Activated CD8-positive, alpha-beta memory T cell treated with anti-CD3 and anti-CD28 coated beads, Interleukin-2, amount 50 U/mL, for 48 hours (primary cell): Measurements from ENCODE around the gene TMCC1.
"Not testable (repeated sequence)": the region's sequence is repeated elsewhere in the genome, so short reads cannot be mapped to it uniquely, and the experiment has no call there.

Source experiments
- DNase-seq: peaks from one replicate; pipeline ENCODE4 v3.0.0-alpha.2; 2020

Gene TMCC1

GRCh38 chr3:129715854-129716253 lies 177.7 kb downstream of the TMCC1 start:
- no peak for DNase-seq

DNA sequence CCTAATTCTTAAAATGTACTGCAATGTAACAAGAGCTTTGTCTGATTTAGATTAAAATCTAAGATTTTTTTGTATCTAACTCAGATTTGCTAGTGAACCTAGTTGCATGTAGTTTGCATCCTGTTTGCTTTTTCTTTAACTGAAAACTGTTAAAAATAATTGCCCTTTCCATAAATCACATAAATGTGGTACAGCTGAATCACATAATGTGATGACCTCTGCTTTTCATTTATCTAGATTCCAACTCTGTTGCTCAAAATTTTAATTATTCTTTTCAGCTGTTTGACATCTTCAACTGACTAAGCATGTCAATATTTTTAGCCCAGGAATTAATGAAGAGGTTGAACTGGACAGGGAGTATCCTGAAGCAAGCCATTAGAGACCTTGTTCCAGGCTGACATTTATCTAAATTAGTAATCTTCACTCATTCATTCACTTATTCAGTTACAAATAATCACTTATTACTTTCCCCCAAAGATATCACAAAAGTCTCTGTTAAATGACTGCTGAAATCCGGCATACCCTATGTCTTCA lies 185.1 kb downstream of the TMCC1 start:
- no peak for DNase-seq

- no peak for DNase-seq
These were observed 188.2 kb downstream of the TMCC1 start for GRCh38 chr3:129705274-129705673.

DNA sequence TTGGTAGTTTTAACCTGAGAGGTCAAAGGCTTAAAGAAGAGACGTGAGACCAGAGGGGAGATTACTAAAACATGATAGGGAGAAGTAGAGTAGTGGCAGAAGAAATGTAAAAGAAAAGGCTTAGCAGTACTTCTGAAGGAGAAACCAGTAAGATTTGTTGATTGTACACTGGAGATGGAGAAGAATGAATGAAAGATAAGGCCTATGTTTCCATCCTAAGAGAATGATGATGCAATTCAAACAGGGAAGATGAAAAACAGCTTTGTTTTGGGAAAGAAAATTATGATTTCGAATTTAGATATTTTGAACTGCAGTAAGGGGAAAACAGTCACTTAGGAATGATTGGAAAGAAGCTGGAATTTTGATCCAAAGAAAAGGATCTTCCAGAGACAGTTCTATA lies 189.6 kb downstream of the TMCC1 start:
- DNase-seq, result no peak

GRCh38 chr3:129702934-129703712 lies 190.4 kb downstream of the TMCC1 start:
- no peak for DNase-seq

DNA sequence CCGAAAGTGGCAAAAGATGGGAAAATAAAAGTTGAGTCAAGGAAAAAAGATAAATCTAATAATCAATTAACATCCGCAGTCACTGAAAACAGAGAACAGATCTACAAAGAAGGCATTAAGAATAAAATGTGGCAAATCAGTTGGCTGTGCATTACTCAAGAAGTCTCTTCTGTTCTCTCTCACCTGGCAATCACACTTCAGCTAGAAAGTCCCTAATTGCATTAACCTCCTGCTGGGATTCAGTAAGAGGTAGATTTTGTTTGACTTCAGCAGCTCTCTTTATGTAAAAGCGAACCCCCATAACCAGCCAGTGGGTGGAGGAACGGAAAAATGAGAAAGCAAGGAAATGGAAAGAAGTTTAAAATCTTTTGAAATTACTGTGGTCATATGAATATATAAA lies 192.3 kb downstream of the TMCC1 start:
- no peak for DNase-seq

DNA sequence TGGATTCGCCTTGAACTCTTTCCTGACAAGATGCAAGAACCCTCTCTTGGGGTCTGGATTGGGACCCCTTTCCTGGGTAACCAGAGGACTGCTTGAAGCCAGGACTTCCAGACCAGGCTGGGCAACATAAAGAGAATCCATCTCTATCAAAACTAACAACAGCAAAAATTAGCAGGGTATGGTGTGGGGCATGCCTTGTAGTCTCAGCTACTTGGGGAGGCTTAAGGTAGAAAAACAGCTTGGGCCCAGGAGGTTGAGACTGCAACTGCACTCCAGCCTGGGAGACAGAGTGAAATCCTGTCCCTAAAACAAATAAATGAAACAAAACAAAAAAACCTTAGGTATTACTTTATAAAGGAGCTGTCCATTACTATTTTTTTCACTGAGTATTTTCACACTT lies 193.9 kb downstream of the TMCC1 start:
- no peak for DNase-seq

DNA sequence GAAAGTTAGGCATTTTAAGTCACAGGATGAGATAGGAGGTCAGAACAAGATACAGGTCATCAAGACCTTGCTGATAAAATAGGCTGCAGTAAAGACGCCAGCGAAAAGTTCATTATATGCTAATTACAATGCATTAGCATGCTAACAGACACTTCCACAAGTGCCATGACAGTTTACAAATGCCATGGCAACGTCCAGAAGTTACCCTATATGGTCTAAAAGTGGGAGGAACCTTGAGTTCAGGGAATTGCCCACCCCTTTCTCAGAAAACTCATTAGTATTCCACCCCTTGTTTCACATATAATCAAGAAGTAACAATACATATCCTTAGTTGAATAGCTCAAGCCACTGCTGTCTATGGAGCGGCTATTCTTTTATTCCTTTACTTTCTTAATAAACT lies 194.3 kb downstream of the TMCC1 start:
- no peak for DNase-seq

DNA sequence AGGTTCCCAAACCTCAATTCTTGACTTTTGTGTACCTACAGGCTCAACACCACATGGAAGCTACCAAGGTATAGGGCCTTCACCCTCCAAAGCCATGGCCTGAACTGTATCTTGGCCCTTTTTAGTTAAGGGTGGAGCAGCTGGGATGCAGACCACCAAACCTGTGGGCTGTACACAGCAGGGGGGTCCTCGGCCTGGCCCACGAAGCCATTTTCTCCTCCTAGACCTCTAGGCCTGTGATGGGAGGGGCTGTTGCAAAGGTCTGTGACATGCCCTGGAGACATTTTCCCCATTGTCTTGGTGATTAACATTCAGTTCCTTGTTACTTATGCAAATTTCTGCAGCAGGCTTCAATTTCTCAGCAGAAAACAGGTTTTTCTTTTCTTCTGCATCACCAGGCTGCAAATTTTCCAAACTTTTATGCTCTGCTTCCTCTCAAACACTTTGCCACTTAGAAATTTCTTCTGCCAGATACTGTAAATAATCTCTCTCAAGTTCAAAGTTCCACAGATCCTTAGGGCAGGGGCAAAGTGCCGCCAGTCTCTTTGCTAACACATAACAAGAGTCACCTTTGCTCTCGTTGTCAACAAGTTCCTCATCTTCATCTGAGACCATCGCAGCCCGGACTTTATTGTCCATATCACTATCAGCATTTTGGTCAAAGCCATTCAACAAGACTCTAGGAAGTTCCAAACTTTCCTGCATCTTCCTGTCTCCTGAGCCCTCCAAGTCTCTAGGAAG lies 196.1 kb downstream of the TMCC1 start:
- DNase-seq, result no peak

GRCh38 chr3:129696430-129696829 lies 197.1 kb downstream of the TMCC1 start:
- not testable (repeated sequence) for DNase-seq

GRCh38 chr3:129695230-129695629 lies 198.3 kb downstream of the TMCC1 start:
- no peak for DNase-seq

GRCh38 chr3:129694228-129694627 lies 199.3 kb downstream of the TMCC1 start:
- DNase-seq, result no peak

- no peak for DNase-seq
These were observed 200.8 kb downstream of the TMCC1 start for GRCh38 chr3:129692743-129693142.

DNA sequence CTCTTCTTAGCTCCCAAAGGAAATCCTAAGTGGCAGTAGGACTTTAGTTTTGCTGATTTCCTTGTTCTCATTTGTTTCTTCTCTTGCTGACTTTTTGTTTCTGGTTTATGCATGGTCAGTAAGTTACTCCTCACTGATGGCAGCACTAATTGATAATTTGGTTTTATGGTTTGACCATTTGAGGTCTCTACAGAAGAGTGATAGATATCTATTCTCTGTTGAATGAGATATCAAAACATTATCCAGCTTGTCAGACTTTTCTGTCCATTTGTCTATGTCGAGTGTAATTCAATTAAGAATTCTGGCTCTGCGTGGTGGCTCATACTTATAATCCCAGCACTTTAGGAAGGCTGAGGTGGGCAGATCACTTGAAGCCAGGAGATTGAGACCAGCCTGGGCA lies 202.5 kb downstream of the TMCC1 start:
- no peak for DNase-seq

DNA sequence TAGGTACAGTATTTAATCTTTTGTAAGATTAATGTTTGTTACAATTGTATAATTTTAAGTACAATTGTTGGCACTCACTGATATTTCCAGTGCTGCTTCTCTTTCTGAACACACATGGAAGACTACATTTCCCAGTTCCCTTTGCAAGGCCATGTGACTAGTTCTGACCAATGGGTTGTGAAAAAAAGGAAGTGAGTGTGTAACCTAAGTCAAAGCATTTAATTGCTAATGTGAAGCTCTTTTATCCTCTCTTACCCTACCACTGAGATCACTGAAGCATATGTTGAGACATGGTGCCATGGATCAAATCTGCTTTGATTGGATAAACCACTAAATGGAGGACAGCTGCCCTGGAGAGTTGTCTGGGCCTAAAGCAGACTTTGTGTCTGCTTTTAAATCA lies 203.1 kb downstream of the TMCC1 start:
- no peak for DNase-seq

GRCh38 chr3:129689036-129689435 lies 204.5 kb downstream of the TMCC1 start:
- no peak for DNase-seq

GRCh38 chr3:129688271-129688895 lies 205.1 kb downstream of the TMCC1 start:
- no peak for DNase-seq

DNA sequence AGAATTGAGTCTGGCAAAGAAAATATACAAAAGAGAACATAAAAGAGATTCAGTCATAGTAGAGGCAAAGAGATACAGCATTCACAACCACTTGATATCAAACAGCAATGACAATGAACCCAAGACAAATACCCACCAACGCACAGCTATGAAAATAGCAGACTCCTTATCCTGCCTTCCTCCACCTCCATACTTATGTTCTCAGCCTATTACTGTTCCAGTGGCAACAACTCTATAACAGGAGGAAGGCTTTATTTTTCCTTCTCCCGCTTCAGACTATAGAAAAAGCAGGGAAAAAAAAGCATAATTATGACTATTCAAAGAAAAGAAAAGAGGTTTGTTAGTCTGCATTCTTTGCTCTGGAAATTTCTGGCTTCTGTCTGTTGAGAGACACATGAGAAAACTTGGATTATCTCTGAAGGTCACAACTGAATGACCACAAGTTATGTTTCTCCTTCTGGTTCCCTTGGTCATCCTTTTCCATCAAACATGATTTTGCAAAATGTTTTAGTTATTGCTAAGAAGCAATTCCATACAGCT lies 205.9 kb downstream of the TMCC1 start:
- no peak for DNase-seq

GRCh38 chr3:129686941-129687340 lies 206.6 kb downstream of the TMCC1 start:
- no peak for DNase-seq

DNA sequence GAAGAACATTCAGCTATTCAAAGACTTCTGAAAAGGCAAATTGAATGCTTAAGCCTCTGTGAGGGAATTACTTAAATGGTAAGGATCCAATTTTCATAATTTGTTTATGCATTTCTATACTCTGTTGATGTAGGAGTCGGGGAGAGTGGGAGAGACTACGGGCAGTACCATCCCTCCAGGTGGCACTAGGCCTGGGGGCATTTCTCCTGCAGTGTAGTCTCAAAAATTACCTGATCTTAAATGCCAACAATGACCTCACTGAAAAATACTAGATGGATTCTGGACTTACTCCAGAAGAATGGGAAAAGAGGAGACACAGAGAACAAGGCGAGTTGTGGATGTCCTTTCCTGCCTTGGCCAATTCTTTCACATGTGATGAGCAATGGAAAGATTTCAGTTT lies 209.2 kb downstream of the TMCC1 start:
- no peak for DNase-seq

DNA sequence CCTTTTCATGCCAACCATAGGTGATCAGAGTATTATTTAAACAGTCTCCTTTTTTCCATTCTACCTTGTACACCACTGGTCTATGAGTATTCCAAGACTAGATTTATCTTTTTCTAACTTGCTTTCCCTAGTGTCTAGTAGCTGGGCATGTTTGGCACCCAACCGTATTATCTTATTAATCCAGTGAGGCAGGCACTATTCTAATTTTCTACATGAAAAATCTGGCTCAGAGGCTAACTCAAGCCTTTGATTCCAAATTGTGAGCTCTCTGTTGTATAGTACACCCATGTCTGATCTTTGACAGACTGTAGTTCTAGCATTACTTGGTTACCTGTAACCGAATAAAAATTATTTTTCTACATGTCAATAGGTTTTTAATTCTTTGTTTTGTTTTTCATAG lies 210.3 kb downstream of the TMCC1 start:
- no peak for DNase-seq

DNA sequence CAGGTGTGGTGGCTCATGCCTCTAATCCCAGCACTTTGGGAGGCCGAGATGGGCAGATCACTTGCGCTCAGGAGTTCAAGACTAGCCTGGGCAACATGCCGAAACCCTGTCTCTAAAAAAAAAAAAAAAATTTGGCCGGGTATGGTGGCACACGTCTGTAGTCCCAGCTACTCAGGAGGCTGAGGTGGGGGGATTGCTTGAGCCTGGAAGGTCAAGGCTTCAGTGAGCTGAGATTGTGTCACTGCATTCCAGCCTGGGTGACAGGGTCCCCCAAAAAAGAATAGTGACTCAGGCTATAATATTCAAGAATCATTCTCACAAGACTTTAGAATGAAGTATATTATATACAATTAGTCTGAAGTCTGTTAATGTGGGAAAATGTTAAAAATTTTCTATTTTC lies 216.5 kb downstream of the TMCC1 start:
- no peak for DNase-seq

GRCh38 chr3:129674798-129675123 lies 218.8 kb downstream of the TMCC1 start:
- DNase-seq, result not testable (repeated sequence)
